SK-N-SH (cell line): Measurements from ENCODE around the gene FAT1.

Experiments
- ELF1 ChIP-seq: IDR thresholded peaks from 2 replicates; pipeline ENCODE4 v1.4.0; 2012
- EP300 ChIP-seq, 2 experiments: IDR thresholded peaks; 2 replicates each; pipeline versions ENCODE4 v1.4.0 to v1.6.1; 2012; ENCODE audit warnings: borderline replicate concordance in 1 of 2, low read depth in 1 of 2, low read length in 1 of 2
- GABPA ChIP-seq: IDR thresholded peaks from 2 replicates; pipeline ENCODE4 v1.4.0; 2012; ENCODE audit warnings: low read depth, mild to moderate bottlenecking
- MEF2A ChIP-seq: IDR thresholded peaks from 2 replicates; pipeline ENCODE4 v1.4.0; 2012; ENCODE audit warnings: low read depth, borderline replicate concordance
- MXI1 ChIP-seq: IDR thresholded peaks from 2 replicates; pipeline ENCODE4 v1.6.1; 2012; ENCODE audit warnings: mild to moderate bottlenecking, low read depth, low read length, improper control_type of control experiment
- RAD21 ChIP-seq: IDR thresholded peaks from 2 replicates; pipeline ENCODE4 v1.6.1; 2012; ENCODE audit warnings: mild to moderate bottlenecking, low read length
- REST ChIP-seq: IDR thresholded peaks from 2 replicates; pipeline ENCODE4 v1.6.1; 2012; ENCODE audit warnings: mild to moderate bottlenecking, low read depth, low read length, moderate library complexity
- SIN3A ChIP-seq: IDR thresholded peaks from 2 replicates; pipeline ENCODE4 v1.6.1; 2012; ENCODE audit warnings: low read depth, mild to moderate bottlenecking, low read length, moderate library complexity, borderline replicate concordance
- TAF1 ChIP-seq: IDR thresholded peaks from 2 replicates; pipeline ENCODE4 v1.6.1; 2012; ENCODE audit warnings: low read depth, mild to moderate bottlenecking, low read length, moderate library complexity, borderline replicate concordance
- TEAD4 ChIP-seq: IDR thresholded peaks from 2 replicates; pipeline ENCODE4 v1.4.0; 2012; ENCODE audit warnings: mild to moderate bottlenecking, borderline replicate concordance; ENCODE audit not compliant: insufficient read depth
- USF1 ChIP-seq: IDR thresholded peaks from 2 replicates; pipeline ENCODE4 v1.4.0; 2012; ENCODE audit warnings: low read depth, borderline replicate concordance
- TF ChIP-seq, protein P1 (sequence below): IDR thresholded peaks from 2 replicates; pipeline ENCODE4 v1.4.0; 2012; ENCODE audit warnings: low read depth
- TF ChIP-seq, protein P2 (sequence below): fragments of 200-600 bp; sonication (generic); IDR thresholded peaks from 2 replicates; pipeline ENCODE4 v1.6.1; 2017; ENCODE audit warnings: antibody characterized with exemption, mild to moderate bottlenecking, moderate library complexity
- TF ChIP-seq, protein P3 (sequence below): IDR thresholded peaks from 2 replicates; pipeline ENCODE4; 2012

DNA sequence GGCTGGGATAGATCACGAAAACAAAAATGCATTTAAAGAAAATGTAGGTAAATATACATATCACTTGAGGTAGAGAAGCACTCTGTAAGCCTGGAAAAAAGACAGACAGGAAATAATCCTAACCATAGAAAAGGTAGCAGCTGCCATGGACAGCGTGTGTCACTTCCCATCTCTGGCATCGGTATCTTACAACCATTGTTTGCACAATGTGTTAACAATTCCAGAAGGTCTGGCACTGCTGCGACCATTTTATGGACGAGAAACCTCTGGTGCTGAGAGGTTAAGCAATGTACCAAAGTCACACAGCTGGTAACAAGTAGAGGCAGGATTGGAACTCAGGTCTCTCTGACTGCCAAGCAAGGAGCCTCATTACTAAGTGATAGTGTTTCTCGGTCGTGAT is 166.6 kb downstream of the FAT1 start:
- TF ChIP-seq SIN3A (no peak), USF1 (no peak), MXI1 (no peak), TAF1 (no peak), EP300 (IDR thresholded peaks at IDR 0.05; ENCODE audit: borderline replicate concordance in 1 of 2, low read depth in 1 of 2, low read length in 1 of 2) (no peak), REST (no peak), TEAD4 (no peak), GABPA (no peak), MEF2A (no peak), ELF1 (no peak), RAD21 (no peak)
- TF ChIP-seq, protein P1, sequence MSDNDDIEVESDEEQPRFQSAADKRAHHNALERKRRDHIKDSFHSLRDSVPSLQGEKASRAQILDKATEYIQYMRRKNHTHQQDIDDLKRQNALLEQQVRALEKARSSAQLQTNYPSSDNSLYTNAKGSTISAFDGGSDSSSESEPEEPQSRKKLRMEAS: no peak
- TF ChIP-seq, protein P2, sequence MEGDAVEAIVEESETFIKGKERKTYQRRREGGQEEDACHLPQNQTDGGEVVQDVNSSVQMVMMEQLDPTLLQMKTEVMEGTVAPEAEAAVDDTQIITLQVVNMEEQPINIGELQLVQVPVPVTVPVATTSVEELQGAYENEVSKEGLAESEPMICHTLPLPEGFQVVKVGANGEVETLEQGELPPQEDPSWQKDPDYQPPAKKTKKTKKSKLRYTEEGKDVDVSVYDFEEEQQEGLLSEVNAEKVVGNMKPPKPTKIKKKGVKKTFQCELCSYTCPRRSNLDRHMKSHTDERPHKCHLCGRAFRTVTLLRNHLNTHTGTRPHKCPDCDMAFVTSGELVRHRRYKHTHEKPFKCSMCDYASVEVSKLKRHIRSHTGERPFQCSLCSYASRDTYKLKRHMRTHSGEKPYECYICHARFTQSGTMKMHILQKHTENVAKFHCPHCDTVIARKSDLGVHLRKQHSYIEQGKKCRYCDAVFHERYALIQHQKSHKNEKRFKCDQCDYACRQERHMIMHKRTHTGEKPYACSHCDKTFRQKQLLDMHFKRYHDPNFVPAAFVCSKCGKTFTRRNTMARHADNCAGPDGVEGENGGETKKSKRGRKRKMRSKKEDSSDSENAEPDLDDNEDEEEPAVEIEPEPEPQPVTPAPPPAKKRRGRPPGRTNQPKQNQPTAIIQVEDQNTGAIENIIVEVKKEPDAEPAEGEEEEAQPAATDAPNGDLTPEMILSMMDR: no peak
- TF ChIP-seq, protein P3, sequence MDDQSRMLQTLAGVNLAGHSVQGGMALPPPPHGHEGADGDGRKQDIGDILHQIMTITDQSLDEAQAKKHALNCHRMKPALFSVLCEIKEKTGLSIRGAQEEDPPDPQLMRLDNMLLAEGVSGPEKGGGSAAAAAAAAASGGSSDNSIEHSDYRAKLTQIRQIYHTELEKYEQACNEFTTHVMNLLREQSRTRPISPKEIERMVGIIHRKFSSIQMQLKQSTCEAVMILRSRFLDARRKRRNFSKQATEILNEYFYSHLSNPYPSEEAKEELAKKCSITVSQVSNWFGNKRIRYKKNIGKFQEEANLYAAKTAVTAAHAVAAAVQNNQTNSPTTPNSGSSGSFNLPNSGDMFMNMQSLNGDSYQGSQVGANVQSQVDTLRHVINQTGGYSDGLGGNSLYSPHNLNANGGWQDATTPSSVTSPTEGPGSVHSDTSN: no peak
